Lower lobe of right lung (tissue), 2 donors: ENCODE data around the gene SLC38A10. TPM values are rescaled to one million over a fixed set of nuclear protein-coding genes. Genes with fewer than 3 reads are reported as not detected.

Experiments used
- ATAC-seq, 2 donors: fragments of 200-7000 bp; cut with Tn5 transposase; one replicate each; pipeline ENCODE4 v1.9.1; 2020 to 2022; ENCODE audit warnings: mild to moderate bottlenecking in 2 of 2, moderate library complexity in 2 of 2
- DNase-seq: peaks from one replicate; pipeline ENCODE4 v3.0.0-alpha.2; 2020
- H3K27ac ChIP-seq: fragments of 200-600 bp; one replicate; pipeline ENCODE4 v1.8.0; 2022
- H3K27me3 ChIP-seq: fragments of 200-600 bp; one replicate; pipeline ENCODE4 v1.8.0; 2022; ENCODE audit warnings: low read depth
- H3K36me3 ChIP-seq: fragments of 200-600 bp; one replicate; pipeline ENCODE4 v1.8.0; 2022; ENCODE audit warnings: mild to moderate bottlenecking
- H3K4me1 ChIP-seq: fragments of 200-600 bp; one replicate; pipeline ENCODE4 v1.8.0; 2022
- H3K4me3 ChIP-seq: fragments of 200-600 bp; one replicate; pipeline ENCODE4 v1.8.0; 2022; ENCODE audit warnings: mild to moderate bottlenecking
- H3K9me3 ChIP-seq: fragments of 200-600 bp; one replicate; pipeline ENCODE4 v1.8.0; 2022
- CTCF ChIP-seq: fragments of 200-600 bp; IDR thresholded peaks from one replicate; pipeline ENCODE4 v1.8.0; 2022; ENCODE audit warnings: antibody characterized with exemption, mild to moderate bottlenecking
- intact Hi-C: fragments of 100-400 bp; cut with DNase I; formaldehyde crosslinking; loops from one replicate; pipeline ENCODE4 v1.11.0; 2022
- total RNA-seq: library from RNA; stranded (reverse); fragmentation: NEBNext Ultra II Directional; extraction: Animal tissue kit (Norgen Biotek cat#: 25700); gene quantifications from one replicate; pipeline ENCODE4 v1.2.1, GENCODE V29; 2021
- donor health status: DM: no; HTN: yes; CAD: no; lungs with severe emphysema.

The SLC38A10 gene
- total RNA-seq, 1 donor from 2014 or later: 98.1 TPM

- H3K4me3 ChIP-seq: no peak overlapping the region
- TF ChIP-seq CTCF: no peak
- DNase-seq (no peak), ATAC-seq (no peak)
- no peaks in the 10 kb centered on the region for H3K36me3 ChIP-seq
- intact Hi-C loops: no loop called here
- H3K27ac ChIP-seq: no peak overlapping the region
- H3K27me3 ChIP-seq: no peaks in the 10 kb centered on the region
- no peaks in the 10 kb centered on the region for H3K9me3 ChIP-seq
- no peaks in the 10 kb centered on the region for H3K4me1 ChIP-seq
These were observed 86.0 kb downstream of the SLC38A10 start for GRCh38 chr17:81209141-81209540.

GRCh38 chr17:81208651-81209050, 86.5 kb downstream of the SLC38A10 start:
- ATAC-seq: no peak
- no peak for DNase-seq

GRCh38 chr17:81207610-81208581, 87.2 kb downstream of the SLC38A10 start:
- Histone ChIP-seq H3K27ac (no peak overlapping the region), H3K4me1 (no peaks in the 10 kb centered on the region), H3K4me3 (no peak overlapping the region), H3K27me3 (no peaks in the 10 kb centered on the region), H3K36me3 (no peaks in the 10 kb centered on the region), H3K9me3 (no peaks in the 10 kb centered on the region)
- intact Hi-C loops: no loop called here
- DNase-seq: no peak
- TF ChIP-seq CTCF: no peak
- no peak for ATAC-seq

More at GRCh38 chr17:81208651-81209050, 86.5 kb downstream of the SLC38A10 start:
- Histone ChIP-seq H3K4me1 (no peaks in the 10 kb centered on the region), H3K36me3 (no peaks in the 10 kb centered on the region), H3K27me3 (no peaks in the 10 kb centered on the region), H3K27ac (no peak overlapping the region), H3K9me3 (no peaks in the 10 kb centered on the region), H3K4me3 (no peak overlapping the region)
- no peak for TF ChIP-seq CTCF
- intact Hi-C loops: no loop called here

- H3K4me3 ChIP-seq: no peak overlapping the region
- no peak overlapping the region for H3K27ac ChIP-seq
- H3K4me1 ChIP-seq: no peaks in the 10 kb centered on the region
- DNase-seq: no peak
- no peaks in the 10 kb centered on the region for H3K9me3 ChIP-seq
- intact Hi-C loops: no loop called here
- TF ChIP-seq CTCF: no peak
- H3K36me3 ChIP-seq: no peaks in the 10 kb centered on the region
- H3K27me3 ChIP-seq: no peaks in the 10 kb centered on the region
- ATAC-seq: no peak
These were observed 88.5 kb downstream of the SLC38A10 start for GRCh38 chr17:81206657-81207056.

GRCh38 chr17:81206166-81206565, 88.9 kb downstream of the SLC38A10 start:
- Histone ChIP-seq H3K9me3 (no peaks in the 10 kb centered on the region), H3K36me3 (no peaks in the 10 kb centered on the region), H3K27me3 (no peaks in the 10 kb centered on the region), H3K4me3 (no peak overlapping the region), H3K27ac (no peak overlapping the region), H3K4me1 (no peaks in the 10 kb centered on the region)
- intact Hi-C loops: no loop called here
- DNase-seq (no peak), ATAC-seq (no peak)
- TF ChIP-seq CTCF: no peak
